ENCODE results near the gene TCF7L1.

DNA sequence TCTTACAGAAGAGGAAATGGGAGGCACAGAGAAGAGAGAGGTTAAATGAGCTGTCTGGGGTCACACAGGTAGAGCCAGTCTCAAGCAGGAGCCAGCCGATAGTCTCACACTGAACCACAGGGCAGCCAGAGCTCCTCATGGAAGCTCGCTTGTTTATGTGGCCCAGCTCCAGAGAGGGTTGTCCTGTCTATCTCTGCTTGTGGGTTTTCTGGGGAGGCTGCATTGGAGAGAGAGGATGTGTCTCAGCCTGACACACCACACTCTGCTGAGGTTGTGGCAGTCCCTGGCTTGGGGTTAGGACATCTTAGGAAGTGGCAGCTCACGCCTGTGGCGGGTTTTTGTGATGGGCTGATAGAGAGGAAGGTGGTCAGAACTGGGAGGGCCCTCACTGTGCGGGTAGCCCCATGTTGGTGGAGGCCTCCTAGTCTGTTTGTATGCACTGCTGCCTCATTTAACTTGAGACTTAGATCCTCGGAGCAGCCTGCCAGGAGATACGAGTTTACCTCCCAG, 52.3 kb downstream of the TCF7L1 start:
- TF ChIP-seq, protein P1, sequence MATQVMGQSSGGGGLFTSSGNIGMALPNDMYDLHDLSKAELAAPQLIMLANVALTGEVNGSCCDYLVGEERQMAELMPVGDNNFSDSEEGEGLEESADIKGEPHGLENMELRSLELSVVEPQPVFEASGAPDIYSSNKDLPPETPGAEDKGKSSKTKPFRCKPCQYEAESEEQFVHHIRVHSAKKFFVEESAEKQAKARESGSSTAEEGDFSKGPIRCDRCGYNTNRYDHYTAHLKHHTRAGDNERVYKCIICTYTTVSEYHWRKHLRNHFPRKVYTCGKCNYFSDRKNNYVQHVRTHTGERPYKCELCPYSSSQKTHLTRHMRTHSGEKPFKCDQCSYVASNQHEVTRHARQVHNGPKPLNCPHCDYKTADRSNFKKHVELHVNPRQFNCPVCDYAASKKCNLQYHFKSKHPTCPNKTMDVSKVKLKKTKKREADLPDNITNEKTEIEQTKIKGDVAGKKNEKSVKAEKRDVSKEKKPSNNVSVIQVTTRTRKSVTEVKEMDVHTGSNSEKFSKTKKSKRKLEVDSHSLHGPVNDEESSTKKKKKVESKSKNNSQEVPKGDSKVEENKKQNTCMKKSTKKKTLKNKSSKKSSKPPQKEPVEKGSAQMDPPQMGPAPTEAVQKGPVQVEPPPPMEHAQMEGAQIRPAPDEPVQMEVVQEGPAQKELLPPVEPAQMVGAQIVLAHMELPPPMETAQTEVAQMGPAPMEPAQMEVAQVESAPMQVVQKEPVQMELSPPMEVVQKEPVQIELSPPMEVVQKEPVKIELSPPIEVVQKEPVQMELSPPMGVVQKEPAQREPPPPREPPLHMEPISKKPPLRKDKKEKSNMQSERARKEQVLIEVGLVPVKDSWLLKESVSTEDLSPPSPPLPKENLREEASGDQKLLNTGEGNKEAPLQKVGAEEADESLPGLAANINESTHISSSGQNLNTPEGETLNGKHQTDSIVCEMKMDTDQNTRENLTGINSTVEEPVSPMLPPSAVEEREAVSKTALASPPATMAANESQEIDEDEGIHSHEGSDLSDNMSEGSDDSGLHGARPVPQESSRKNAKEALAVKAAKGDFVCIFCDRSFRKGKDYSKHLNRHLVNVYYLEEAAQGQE (IDR thresholded peaks at IDR 0.05; ENCODE audit: low read depth), result no peak
- TF ChIP-seq CEBPB (IDR thresholded peaks at IDR 0.05), result no peak
- no peak for TF ChIP-seq EP300 (IDR thresholded peaks at IDR 0.05; ENCODE audit: borderline replicate concordance)
- TF ChIP-seq EGR1 (IDR thresholded peaks at IDR 0.05), result no peak
- TF ChIP-seq, protein P2, sequence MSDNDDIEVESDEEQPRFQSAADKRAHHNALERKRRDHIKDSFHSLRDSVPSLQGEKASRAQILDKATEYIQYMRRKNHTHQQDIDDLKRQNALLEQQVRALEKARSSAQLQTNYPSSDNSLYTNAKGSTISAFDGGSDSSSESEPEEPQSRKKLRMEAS (IDR thresholded peaks at IDR 0.05), result no peak
- no peak for TF ChIP-seq CREB1 (IDR thresholded peaks at IDR 0.05; ENCODE audit: low read depth)
